ENCODE data around the gene UCK2. TPM values are rescaled to one million over a fixed set of nuclear protein-coding genes. Genes with fewer than 3 reads are reported as not detected.

Gene UCK2
- total and polyA plus RNA-seq, 9 of the 15 experiments (the other 6 are each of a cell fraction or from before 2014, with no cell fraction given), result 71.6 to 145 (median 95.8) TPM

DNA sequence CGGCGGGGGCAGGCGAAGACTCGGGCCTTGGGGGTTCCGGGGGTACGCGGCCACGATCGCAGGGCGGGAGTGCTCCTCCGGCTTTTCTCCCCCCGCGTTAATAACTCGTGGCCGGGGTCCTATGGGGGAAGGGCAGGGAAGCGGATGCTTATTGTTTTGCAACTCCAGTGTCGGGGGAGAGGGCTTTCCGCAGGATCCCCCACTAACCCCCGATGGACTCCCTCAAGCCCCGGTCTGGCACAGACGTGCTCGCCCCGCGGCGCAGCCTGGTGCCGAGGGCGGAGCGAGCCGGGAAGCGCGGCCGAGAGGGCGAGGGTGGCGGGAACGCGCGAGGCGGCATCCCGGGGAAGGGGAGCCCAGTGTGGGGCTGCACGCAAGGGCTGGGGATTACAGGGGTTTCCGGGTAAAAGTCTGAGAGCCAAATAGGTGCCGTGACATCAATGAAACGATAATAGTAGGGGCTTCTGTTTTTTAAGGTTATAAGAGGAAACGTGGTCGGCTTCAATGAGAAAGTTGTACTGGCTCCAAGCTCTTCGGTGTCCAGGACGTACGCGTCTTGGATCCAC is 772 bp downstream of the UCK2 start (continued):
- no peak for TF ChIP-seq ZBTB40 (IDR thresholded peaks at IDR 0.05)
- TF ChIP-seq ZBTB40 (CRISPR knock-in tag; IDR thresholded peaks at IDR 0.05), result no peak
- TF ChIP-seq ZBTB34 (CRISPR knock-in tag; IDR thresholded peaks at IDR 0.05), result no peak
- TF ChIP-seq CHCHD3 (CRISPR knock-in tag; IDR thresholded peaks at IDR 0.05), result no peak
- no peak for TF ChIP-seq HDAC8 (tag; IDR thresholded peaks at IDR 0.05)
- no peak for TF ChIP-seq ZNF561 (CRISPR knock-in tag; conservative IDR thresholded peaks at IDR 0.05)
- TF ChIP-seq SAP30 (IDR thresholded peaks at IDR 0.05; ENCODE audit: borderline replicate concordance, insufficient read depth, low read depth, low read length, poor library complexity, severe bottlenecking), result peak; percentile 7
- TF ChIP-seq, protein P1, sequence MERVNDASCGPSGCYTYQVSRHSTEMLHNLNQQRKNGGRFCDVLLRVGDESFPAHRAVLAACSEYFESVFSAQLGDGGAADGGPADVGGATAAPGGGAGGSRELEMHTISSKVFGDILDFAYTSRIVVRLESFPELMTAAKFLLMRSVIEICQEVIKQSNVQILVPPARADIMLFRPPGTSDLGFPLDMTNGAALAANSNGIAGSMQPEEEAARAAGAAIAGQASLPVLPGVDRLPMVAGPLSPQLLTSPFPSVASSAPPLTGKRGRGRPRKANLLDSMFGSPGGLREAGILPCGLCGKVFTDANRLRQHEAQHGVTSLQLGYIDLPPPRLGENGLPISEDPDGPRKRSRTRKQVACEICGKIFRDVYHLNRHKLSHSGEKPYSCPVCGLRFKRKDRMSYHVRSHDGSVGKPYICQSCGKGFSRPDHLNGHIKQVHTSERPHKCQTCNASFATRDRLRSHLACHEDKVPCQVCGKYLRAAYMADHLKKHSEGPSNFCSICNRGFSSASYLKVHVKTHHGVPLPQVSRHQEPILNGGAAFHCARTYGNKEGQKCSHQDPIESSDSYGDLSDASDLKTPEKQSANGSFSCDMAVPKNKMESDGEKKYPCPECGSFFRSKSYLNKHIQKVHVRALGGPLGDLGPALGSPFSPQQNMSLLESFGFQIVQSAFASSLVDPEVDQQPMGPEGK (CRISPR knock-in tag; IDR thresholded peaks at IDR 0.05; ENCODE audit: borderline replicate concordance), result no peak
- TF ChIP-seq CEBPZ (IDR thresholded peaks at IDR 0.05; ENCODE audit: borderline replicate concordance, low read depth, low read length), result no peak
- TF ChIP-seq ZBTB8A (IDR thresholded peaks at IDR 0.05; ENCODE audit: partially characterized antibody), result no peak

Data from K562 (cell line).